Neural crest cell (in vitro differentiated cells): ENCODE data around the gene S100P. TPM values are rescaled to one million over a fixed set of nuclear protein-coding genes. Genes with fewer than 3 reads are reported as not detected.
"Not testable (repeated sequence)": the region's sequence is repeated elsewhere in the genome, so short reads cannot be mapped to it uniquely, and the experiment has no call there.

Experiments
- DNase-seq: peaks from one replicate; pipeline ENCODE4 v3.0.0; 2021; ENCODE audit warnings: low read depth, mixed read lengths, low spot score
- H3K27ac Mint-ChIP-seq: one replicate; pipeline ENCODE4 v1.8.0; 2021; ENCODE audit warnings: mild to moderate bottlenecking, mixed read lengths; ENCODE audit not compliant: unreplicated experiment
- H3K27me3 Mint-ChIP-seq: 2 replicates; pipeline ENCODE4 v1.8.0; 2021; ENCODE audit warnings: low read depth, mild to moderate bottlenecking, mixed read lengths
- H3K36me3 Mint-ChIP-seq: 2 replicates; pipeline ENCODE4 v1.8.0; 2021; ENCODE audit warnings: low read depth, mild to moderate bottlenecking, mixed read lengths
- H3K4me1 Mint-ChIP-seq: 2 replicates; pipeline ENCODE4 v1.8.0; 2021; ENCODE audit warnings: mixed read lengths
- H3K4me3 Mint-ChIP-seq: one replicate; pipeline ENCODE4 v1.8.0; 2021; ENCODE audit warnings: mild to moderate bottlenecking, mixed read lengths
- H3K9me3 Mint-ChIP-seq: 2 replicates; pipeline ENCODE4 v1.8.0; 2021; ENCODE audit warnings: mixed read lengths
- CTCF ChIP-seq: fragments of 200-600 bp; sonication (generic); conservative IDR thresholded peaks from 2 replicates; pipeline ENCODE4 v1.5.0; 2021; ENCODE audit warnings: antibody characterized with exemption, mild to moderate bottlenecking
- long read RNA-seq: library from polyadenylated mRNA; unstranded; transcript quantifications from one replicate; pipeline ENCODE4 v2.0.0, GENCODE V29; 2020
- total RNA-seq: library from RNA; stranded (reverse); gene quantifications from 2 replicates; pipeline ENCODE4 v1.2.1, GENCODE V29; 2021

S100P gene
- not detected in 2 replicates for total RNA-seq
- long read RNA-seq, result 0 reads

GRCh38 chr4:6693231-6694176 is at the start of gene S100P:
Gene S100P (plus strand): TSS chr4:6693878. CDS start chr4:6693933, 55 bp downstream.
- no peaks in the 10 kb centered on the region for H3K9me3 Mint-ChIP-seq
- peaks cover 33% of the 10 kb centered on the region for H3K4me1 Mint-ChIP-seq
- DNase-seq, result no peak
- H3K4me3 Mint-ChIP-seq, result peak within 1 kb of the TSS; percentile 14
- H3K27me3 Mint-ChIP-seq, result no peaks in the 10 kb centered on the region
- H3K36me3 Mint-ChIP-seq, result peaks cover 4% of the 10 kb centered on the region
- H3K27ac Mint-ChIP-seq, result peak within 1 kb of the TSS; percentile 87
- no peak for TF ChIP-seq CTCF

- H3K27ac Mint-ChIP-seq, result no peak overlapping the region
- peak overlapping the region; percentile 73 for H3K4me3 Mint-ChIP-seq
- no peaks in the 10 kb centered on the region for H3K9me3 Mint-ChIP-seq
- no peak for TF ChIP-seq CTCF
- peaks cover 36% of the 10 kb centered on the region for H3K4me1 Mint-ChIP-seq
- no peak for DNase-seq
- no peaks in the 10 kb centered on the region for H3K27me3 Mint-ChIP-seq
- peaks cover 24% of the 10 kb centered on the region for H3K36me3 Mint-ChIP-seq
Measured at GRCh38 chr4:6644792-6645530, 48.7 kb upstream of the S100P start.

GRCh38 chr4:6647169-6647568 is 46.5 kb upstream of the S100P start:
- TF ChIP-seq CTCF, result no peak
- DNase-seq, result no peak
- no peaks in the 10 kb centered on the region for H3K27me3 Mint-ChIP-seq
- no peak overlapping the region for H3K27ac Mint-ChIP-seq
- no peaks in the 10 kb centered on the region for H3K9me3 Mint-ChIP-seq
- H3K36me3 Mint-ChIP-seq, result peaks cover 7% of the 10 kb centered on the region
- H3K4me3 Mint-ChIP-seq, result no peak overlapping the region
- peaks cover 18% of the 10 kb centered on the region for H3K4me1 Mint-ChIP-seq

- DNase-seq, result no peak
- no peak overlapping the region for H3K27ac Mint-ChIP-seq
- no peak overlapping the region for H3K4me3 Mint-ChIP-seq
- H3K27me3 Mint-ChIP-seq, result no peaks in the 10 kb centered on the region
- TF ChIP-seq CTCF, result no peak
- peaks cover 13% of the 10 kb centered on the region for H3K4me1 Mint-ChIP-seq
- peaks cover 5% of the 10 kb centered on the region for H3K36me3 Mint-ChIP-seq
- H3K9me3 Mint-ChIP-seq, result no peaks in the 10 kb centered on the region
Measured at GRCh38 chr4:6647582-6648230, 46.0 kb upstream of the S100P start.

GRCh38 chr4:6649216-6649615 is 44.5 kb upstream of the S100P start:
- H3K9me3 Mint-ChIP-seq, result no peaks in the 10 kb centered on the region
- no peak for DNase-seq
- H3K36me3 Mint-ChIP-seq, result no peaks in the 10 kb centered on the region
- H3K27me3 Mint-ChIP-seq, result no peaks in the 10 kb centered on the region
- H3K4me1 Mint-ChIP-seq, result peaks cover 4% of the 10 kb centered on the region
- no peak overlapping the region for H3K4me3 Mint-ChIP-seq
- TF ChIP-seq CTCF, result no peak
- no peak overlapping the region for H3K27ac Mint-ChIP-seq

- H3K9me3 Mint-ChIP-seq, H3K27me3 Mint-ChIP-seq: not testable (repeated sequence)
Measured at GRCh38 chr4:6654211-6654610, 39.5 kb upstream of the S100P start.

GRCh38 chr4:6655291-6655690 is 38.4 kb upstream of the S100P start:
- not testable (repeated sequence) for H3K27ac Mint-ChIP-seq, H3K4me1 Mint-ChIP-seq, DNase-seq, H3K4me3 Mint-ChIP-seq, H3K36me3 Mint-ChIP-seq, H3K9me3 Mint-ChIP-seq
- H3K27me3 Mint-ChIP-seq, result peaks cover 10% of the 10 kb centered on the region

More at GRCh38 chr4:6654211-6654610, 39.5 kb upstream of the S100P start:
- H3K4me3 Mint-ChIP-seq, H3K4me1 Mint-ChIP-seq, H3K36me3 Mint-ChIP-seq, H3K27ac Mint-ChIP-seq, DNase-seq: not testable (repeated sequence)
